ENCODE results near the gene HSP90AB1.
A peak's percentile ranks its signal among the peaks of the same experiment; 100 is the strongest.

GRCh38 chr6:44285552-44286284 lies 38.8 kb downstream of the HSP90AB1 start:
- no peak for TF ChIP-seq POLR2AphosphoS5 (IDR thresholded peaks at IDR 0.05; ENCODE audit: low read depth, low read length)
- no peak for TF ChIP-seq TAF1 (IDR thresholded peaks at IDR 0.05; ENCODE audit: borderline replicate concordance, insufficient read depth, low read length)
- TF ChIP-seq REST (IDR thresholded peaks at IDR 0.05; ENCODE audit: insufficient read depth in 1 of 2, low read depth in 2 of 2, low read length in 2 of 2), result peak; percentile 87 to 95
- no peak for TF ChIP-seq FOXP2 (optimal IDR thresholded peaks at IDR 0.05; ENCODE audit: borderline replicate concordance, extremely low read depth, extremely low read length, insufficient read depth)
